Common myeloid progenitor, CD34-positive (primary cell): ENCODE results near the gene JAK1.

Source experiments
- CTCF ChIA-PET: fragments of 350-600 bp; sonication (Branson Sonifier 250); formaldehyde crosslinking; loops from one replicate; lab custom pipeline; 2021; ENCODE audit warnings: antibody characterized with exemption; lab: Charles Lee
- POLR2A ChIA-PET: fragments of 350-600 bp; sonication (Branson Sonifier 250); formaldehyde crosslinking; loops from one replicate; lab custom pipeline; 2021; ENCODE audit warnings: antibody characterized with exemption; lab: Charles Lee
- DNase-seq, 3 donors: peaks; one replicate each; pipeline versions ENCODE4 v3.0.0 to v3.0.0-alpha.2; 2013
- H3K27ac ChIP-seq, 2 experiments: 1 replicate in 1 of 2; 2 replicates in 1 of 2; pipeline ENCODE4 v1.7.0; 2013; ENCODE audit warnings: inconsistent platforms in 2 of 2, low read length in 2 of 2, mild to moderate bottlenecking in 2 of 2, low read depth in 1 of 2, moderate library complexity in 1 of 2; ENCODE audit not compliant: severe bottlenecking in 2 of 2, insufficient read depth in 1 of 2, poor library complexity in 1 of 2
- H3K27me3 ChIP-seq, 5 experiments: replicated peaks in 2 of 5; 1 replicate in 3 of 5; 2 replicates in 2 of 5; pipeline versions ENCODE4 v1.6.1 to v1.7.0; 2013; ENCODE audit warnings: low read length in 4 of 5, mild to moderate bottlenecking in 2 of 5, moderate library complexity in 2 of 5, inconsistent platforms in 1 of 5; ENCODE audit not compliant: insufficient read depth in 5 of 5, control insufficient read depth in 4 of 5
- H3K36me3 ChIP-seq, 4 experiments: 1 replicate in 2 of 4; 2 replicates in 2 of 4; pipeline versions ENCODE4 v1.6.1 to v1.7.0; 2013; ENCODE audit warnings: low read length in 3 of 4, control low read depth in 1 of 4, mild to moderate bottlenecking in 1 of 4; ENCODE audit not compliant: control insufficient read depth in 4 of 4, insufficient read depth in 4 of 4
- H3K4me1 ChIP-seq, 4 experiments: 1 replicate in 3 of 4; 2 replicates in 1 of 4; pipeline versions ENCODE4 v1.6.1 to v1.7.1; 2013; ENCODE audit warnings: low read length in 3 of 4, mild to moderate bottlenecking in 3 of 4, control low read depth in 1 of 4, inconsistent platforms in 1 of 4, moderate library complexity in 1 of 4; ENCODE audit not compliant: control insufficient read depth in 4 of 4, insufficient read depth in 4 of 4; ENCODE audit errors: control extremely low read depth in 1 of 4
- H3K4me3 ChIP-seq, 7 experiments: 1 replicate in 4 of 7; 2 replicates in 3 of 7; pipeline versions ENCODE4 v1.5.1 to v1.7.0; 2013; ENCODE audit warnings: mild to moderate bottlenecking in 7 of 7, low read length in 6 of 7, moderate library complexity in 6 of 7, inconsistent platforms in 2 of 7, low read depth in 2 of 7, control low read depth in 1 of 7; ENCODE audit not compliant: insufficient read depth in 4 of 7, control insufficient read depth in 1 of 7; ENCODE audit errors: extremely low read depth in 1 of 7
- H3K9me3 ChIP-seq, 5 experiments: 1 replicate in 4 of 5; 2 replicates in 1 of 5; pipeline versions ENCODE4 v1.6.1 to v1.7.1; 2013; ENCODE audit warnings: low read length in 4 of 5, mild to moderate bottlenecking in 2 of 5, inconsistent platforms in 1 of 5, low read depth in 1 of 5, moderate library complexity in 1 of 5; ENCODE audit not compliant: control insufficient read depth in 4 of 5, insufficient read depth in 2 of 5; ENCODE audit errors: control extremely low read depth in 1 of 5
- WGBS: methylation state at CpG from one replicate; pipeline ENCODE4 v1.1.5; 2013; ENCODE audit not compliant: insufficient coverage; 5-methylcytosine and 5-hydroxymethylcytosine counted together

The JAK1 gene

GRCh38 chr1:64830030-64830651 is 136.2 kb downstream of the JAK1 start:
- H3K27ac ChIP-seq = no peak overlapping the region
- 90% methylated on average over 3 of the region's 5 CpGs for WGBS
- no peak overlapping the region for H3K4me3 ChIP-seq
- CTCF ChIA-PET = interaction anchor here (0.9 kb wide), 1 partner anchor 23 kb away, joined by 3 read pairs; no protein-coding TSS in a partner anchor
- POLR2A ChIA-PET = interaction anchor here (0.6 kb wide), 1 partner anchor 237 kb away, joined by 4 read pairs; no protein-coding TSS in a partner anchor
- DNase-seq = no peak
- no peaks in the 10 kb centered on the region for H3K27me3 ChIP-seq
- peaks cover 0 to 6% (median 4%) of the 10 kb centered on the region in 4 experiments for H3K4me1 ChIP-seq
- no peaks in the 10 kb centered on the region for H3K9me3 ChIP-seq
- H3K36me3 ChIP-seq = peaks cover 14 to 62% (median 30%) of the 10 kb centered on the region in 4 experiments

GRCh38 chr1:64829411-64830029 is 136.8 kb downstream of the JAK1 start:
- H3K36me3 ChIP-seq = peaks cover 11 to 56% (median 24%) of the 10 kb centered on the region in 4 experiments
- H3K4me1 ChIP-seq = peaks cover 0 to 6% (median 4%) of the 10 kb centered on the region in 4 experiments
- WGBS = 93% methylated on average over 7 of the region's 8 CpGs
- ChIA-PET POLR2A (interaction anchor here (0.6 kb wide), 1 partner anchor 238 kb away, joined by 4 read pairs; no protein-coding TSS in a partner anchor), CTCF (interaction anchor here (0.9 to 1.3 kb wide), 2 partner anchors 20 to 22 kb away, joined by 3 read pairs; no protein-coding TSS in a partner anchor)
- no peaks in the 10 kb centered on the region for H3K9me3 ChIP-seq
- DNase-seq = no peak
- no peak overlapping the region for H3K27ac ChIP-seq
- no peaks in the 10 kb centered on the region for H3K27me3 ChIP-seq
- no peak overlapping the region for H3K4me3 ChIP-seq

GRCh38 chr1:64828829-64829228 is 137.5 kb downstream of the JAK1 start:
- POLR2A ChIA-PET = no interaction called here
- peaks cover 0 to 6% (median 4%) of the 10 kb centered on the region in 4 experiments for H3K4me1 ChIP-seq
- H3K27ac ChIP-seq = no peak overlapping the region
- H3K9me3 ChIP-seq = no peaks in the 10 kb centered on the region
- CTCF ChIA-PET = interaction anchor here (1.3 kb wide), 1 partner anchor 21 kb away, joined by 3 read pairs; no protein-coding TSS in a partner anchor
- peaks cover 11 to 49% (median 21%) of the 10 kb centered on the region in 4 experiments for H3K36me3 ChIP-seq
- WGBS = no CpG with 5 or more reads among the region's 1 CpG
- H3K27me3 ChIP-seq = no peaks in the 10 kb centered on the region
- H3K4me3 ChIP-seq = no peak overlapping the region
- no peak for DNase-seq

GRCh38 chr1:64826991-64827390 is 139.4 kb downstream of the JAK1 start:
- Histone ChIP-seq H3K4me1 (peaks cover 0 to 6% (median 4%) of the 10 kb centered on the region in 4 experiments), H3K9me3 (no peaks in the 10 kb centered on the region), H3K27ac (no peak overlapping the region), H3K4me3 (no peak overlapping the region), H3K27me3 (no peaks in the 10 kb centered on the region), H3K36me3 (peaks cover 4 to 33% (median 9%) of the 10 kb centered on the region in 4 experiments)
- POLR2A ChIA-PET = no interaction called here
- CTCF ChIA-PET = interaction anchor here (2.1 to 5.1 kb wide), 2 partner anchors 152 to 559 kb away, joined by 6 to 19 read pairs; no protein-coding TSS in a partner anchor
- no peak for DNase-seq
- 100% methylated on average over 3 of the region's 5 CpGs for WGBS

GRCh38 chr1:64823691-64824476 is 142.5 kb downstream of the JAK1 start:
- peak overlapping the region in 1 of 7 experiments; percentile 6 for H3K4me3 ChIP-seq
- ChIA-PET CTCF (interaction anchor here (0.7 to 5.1 kb wide), 19 partner anchors 8 to 556 kb away, joined by 3 to 19 read pairs (median 4); partner anchors contain the start of genes JAK1 and RAVER2), POLR2A (interaction anchor here (0.7 kb wide), 1 partner anchor 80 kb away, joined by 4 read pairs; no protein-coding TSS in a partner anchor)
- H3K27ac ChIP-seq = no peak overlapping the region
- peaks cover 3 to 10% (median 6%) of the 10 kb centered on the region in 4 experiments for H3K36me3 ChIP-seq
- H3K27me3 ChIP-seq = no peaks in the 10 kb centered on the region
- H3K4me1 ChIP-seq = peaks cover 0 to 3% (median 2%) of the 10 kb centered on the region in 4 experiments
- 100% methylated on average over 1 of the region's 11 CpGs for WGBS
- peak; percentile 76 to 86 (median 80) for DNase-seq
- H3K9me3 ChIP-seq = no peaks in the 10 kb centered on the region

- ChIA-PET CTCF (interaction anchor here (0.7 to 5.1 kb wide), 8 partner anchors 11 to 554 kb away, joined by 3 to 19 read pairs (median 9); no protein-coding TSS in a partner anchor), POLR2A (no interaction called here)
- WGBS = no CpG with 5 or more reads among the region's 1 CpG
- H3K27me3 ChIP-seq = no peaks in the 10 kb centered on the region
- H3K27ac ChIP-seq = no peak overlapping the region
- no peaks in the 10 kb centered on the region for H3K9me3 ChIP-seq
- no peak for DNase-seq
- H3K4me3 ChIP-seq = no peak overlapping the region
- H3K4me1 ChIP-seq = no peaks in the 10 kb centered on the region
- peaks cover 3 to 14% (median 6%) of the 10 kb centered on the region in 4 experiments for H3K36me3 ChIP-seq
These were observed 143.7 kb downstream of the JAK1 start for GRCh38 chr1:64822621-64823020.
